Measurements from ENCODE around the gene OSBP. TPM values are rescaled to one million over a fixed set of nuclear protein-coding genes. Genes with fewer than 3 reads are reported as not detected.
A peak's percentile ranks its signal among the peaks of the same experiment; 100 is the strongest.

OSBP gene
- total RNA-seq, 1 donor from 2014 or later, result 38.0 TPM

- H3K9me3 Mint-ChIP-seq, result no peaks in the 10 kb centered on the region
- intact Hi-C loops (cut with micrococcal nuclease), result loop anchor here (1.0 to 5.0 kb wide), 6 partner anchors 53 to 1546 kb away; partner anchors contain the start of genes PATL1, STX3, VPS37C and ZFP91
- ChIA-PET POLR2A (interaction anchor here (0.7 to 4.6 kb wide), 15 partner anchors 12 to 1043 kb away, joined by 3 to 76 read pairs (median 5); partner anchors contain the start of genes PATL1 and STX3), CTCF (interaction anchor here (1.6 kb wide), 1 partner anchor 79 kb away, joined by 6 read pairs; no protein-coding TSS in a partner anchor)
- peak overlapping the region; percentile 88 for H3K27ac Mint-ChIP-seq
- DNase-seq (no peak), ATAC-seq (ENCODE audit: low read depth) (no peak)
- peaks cover 43% of the 10 kb centered on the region for H3K4me1 Mint-ChIP-seq
- H3K36me3 Mint-ChIP-seq (ENCODE audit: low read depth), result peaks cover 19% of the 10 kb centered on the region
- no peaks in the 10 kb centered on the region for H3K27me3 Mint-ChIP-seq
- peak overlapping the region; percentile 96 for H3K4me3 Mint-ChIP-seq
- TF ChIP-seq, protein P1, sequence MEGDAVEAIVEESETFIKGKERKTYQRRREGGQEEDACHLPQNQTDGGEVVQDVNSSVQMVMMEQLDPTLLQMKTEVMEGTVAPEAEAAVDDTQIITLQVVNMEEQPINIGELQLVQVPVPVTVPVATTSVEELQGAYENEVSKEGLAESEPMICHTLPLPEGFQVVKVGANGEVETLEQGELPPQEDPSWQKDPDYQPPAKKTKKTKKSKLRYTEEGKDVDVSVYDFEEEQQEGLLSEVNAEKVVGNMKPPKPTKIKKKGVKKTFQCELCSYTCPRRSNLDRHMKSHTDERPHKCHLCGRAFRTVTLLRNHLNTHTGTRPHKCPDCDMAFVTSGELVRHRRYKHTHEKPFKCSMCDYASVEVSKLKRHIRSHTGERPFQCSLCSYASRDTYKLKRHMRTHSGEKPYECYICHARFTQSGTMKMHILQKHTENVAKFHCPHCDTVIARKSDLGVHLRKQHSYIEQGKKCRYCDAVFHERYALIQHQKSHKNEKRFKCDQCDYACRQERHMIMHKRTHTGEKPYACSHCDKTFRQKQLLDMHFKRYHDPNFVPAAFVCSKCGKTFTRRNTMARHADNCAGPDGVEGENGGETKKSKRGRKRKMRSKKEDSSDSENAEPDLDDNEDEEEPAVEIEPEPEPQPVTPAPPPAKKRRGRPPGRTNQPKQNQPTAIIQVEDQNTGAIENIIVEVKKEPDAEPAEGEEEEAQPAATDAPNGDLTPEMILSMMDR (IDR thresholded peaks at IDR 0.05), result no peak
Measured at GRCh38 chr11:59616396-59616982, 915 bp upstream of the OSBP start.

DNA sequence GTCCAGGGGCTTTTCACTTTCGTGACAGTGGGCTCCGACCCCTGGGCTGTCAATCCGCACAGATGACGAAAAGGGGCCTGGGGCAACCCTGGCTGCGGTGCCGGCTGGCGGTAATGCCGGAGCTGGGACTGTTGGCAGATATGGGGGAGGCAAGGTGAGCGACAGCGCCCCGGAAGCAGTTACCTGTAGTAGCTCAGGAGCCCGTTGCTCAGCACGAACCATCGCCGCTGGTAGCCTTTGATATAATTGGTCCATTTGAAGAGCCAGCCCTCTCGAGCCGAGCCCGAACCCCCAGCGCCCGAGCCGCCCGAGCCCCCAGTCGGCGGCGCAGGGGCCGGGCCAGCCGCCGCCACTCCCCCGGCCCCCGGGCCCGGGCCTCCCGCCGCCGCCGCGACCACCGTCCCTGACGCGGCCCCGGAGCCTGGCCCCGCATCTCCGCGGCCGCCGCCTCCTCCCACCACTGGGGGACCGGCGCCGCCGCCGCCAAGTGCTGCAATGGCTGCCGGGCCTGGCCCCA, 396 bp downstream of the OSBP start:
- intact Hi-C loops (cut with micrococcal nuclease), result loop anchor here (1.0 to 5.0 kb wide), 8 partner anchors 49 to 1547 kb away; partner anchors contain the start of genes MRPL16 and VPS37C
- POLR2A ChIA-PET, result interaction anchor here (0.9 to 4.6 kb wide), 11 partner anchors 17 to 1814 kb away, joined by 3 to 76 read pairs (median 7); partner anchors contain the start of gene PATL1

DNA sequence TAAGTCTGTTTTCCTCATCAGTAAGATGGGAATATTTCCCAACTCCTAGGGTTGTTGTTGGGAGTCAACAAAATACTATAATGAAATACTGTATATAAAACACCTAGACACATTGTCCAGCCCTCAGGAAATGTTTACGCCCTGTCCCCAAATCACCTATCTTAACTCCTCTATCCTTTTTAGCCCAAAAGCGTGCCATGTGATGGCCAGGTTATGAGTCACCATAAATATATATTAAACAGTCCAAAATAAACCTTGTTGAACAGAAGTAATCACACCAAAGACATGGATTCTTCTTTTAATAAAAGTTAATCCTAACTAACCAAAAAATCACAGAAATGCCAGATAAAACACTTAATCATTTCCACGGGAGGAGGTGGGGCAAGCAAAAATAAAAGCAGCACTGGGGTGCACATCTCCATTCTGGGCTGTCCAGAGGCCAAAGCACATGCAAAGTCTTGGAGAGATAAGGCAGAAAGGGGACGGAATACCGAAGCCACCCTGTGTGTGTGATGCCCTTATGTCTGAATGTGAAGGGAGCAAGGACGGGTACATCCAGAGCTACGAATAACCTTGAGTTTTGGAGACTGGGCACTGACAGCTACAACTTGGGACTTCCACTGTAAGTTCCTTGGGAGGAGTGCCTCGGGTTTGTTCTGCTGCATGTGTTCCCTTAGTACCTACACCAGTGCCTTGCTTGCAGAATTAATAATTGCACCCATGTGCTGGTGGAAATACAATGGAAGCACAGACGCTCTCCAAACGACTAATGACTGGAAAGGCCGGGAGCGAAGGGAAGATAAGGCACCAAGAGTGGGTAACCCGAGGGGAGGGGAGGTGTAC, 1.1 kb downstream of the OSBP start:
- TF ChIP-seq, protein P1 (IDR thresholded peaks at IDR 0.05), result no peak
- Mint-ChIP-seq H3K27ac (peak overlapping the region; percentile 89), H3K9me3 (no peaks in the 10 kb centered on the region), H3K36me3 (ENCODE audit: low read depth) (peaks cover 32% of the 10 kb centered on the region), H3K4me1 (peaks cover 46% of the 10 kb centered on the region), H3K4me3 (peak overlapping the region; percentile 96), H3K27me3 (no peaks in the 10 kb centered on the region)
- DNase-seq (no peak), ATAC-seq (ENCODE audit: low read depth) (no peak)
- ChIA-PET POLR2A (interaction anchor here (1.4 to 4.6 kb wide), 6 partner anchors 17 to 1037 kb away, joined by 3 to 76 read pairs (median 16); partner anchors contain the start of gene PATL1), CTCF (no interaction called here)
- intact Hi-C loops (cut with micrococcal nuclease), result loop anchor here (1.0 to 5.0 kb wide), 8 partner anchors 48 to 1548 kb away; partner anchors contain the start of genes MRPL16 and VPS37C

More for the DNA sequence above, 396 bp downstream of the OSBP start:
- ATAC-seq (ENCODE audit: low read depth) (no peak), DNase-seq (no peak)
- H3K27ac Mint-ChIP-seq, result peak overlapping the region; percentile 89
- H3K4me3 Mint-ChIP-seq, result peak overlapping the region; percentile 96
- H3K9me3 Mint-ChIP-seq, result no peaks in the 10 kb centered on the region
- H3K36me3 Mint-ChIP-seq (ENCODE audit: low read depth), result peaks cover 25% of the 10 kb centered on the region
- no peaks in the 10 kb centered on the region for H3K27me3 Mint-ChIP-seq
- peaks cover 46% of the 10 kb centered on the region for H3K4me1 Mint-ChIP-seq
- CTCF ChIA-PET, result interaction anchor here (1.6 kb wide), 1 partner anchor 78 kb away, joined by 6 read pairs; no protein-coding TSS in a partner anchor
- TF ChIP-seq, protein P1 (IDR thresholded peaks at IDR 0.05), result no peak

DNA sequence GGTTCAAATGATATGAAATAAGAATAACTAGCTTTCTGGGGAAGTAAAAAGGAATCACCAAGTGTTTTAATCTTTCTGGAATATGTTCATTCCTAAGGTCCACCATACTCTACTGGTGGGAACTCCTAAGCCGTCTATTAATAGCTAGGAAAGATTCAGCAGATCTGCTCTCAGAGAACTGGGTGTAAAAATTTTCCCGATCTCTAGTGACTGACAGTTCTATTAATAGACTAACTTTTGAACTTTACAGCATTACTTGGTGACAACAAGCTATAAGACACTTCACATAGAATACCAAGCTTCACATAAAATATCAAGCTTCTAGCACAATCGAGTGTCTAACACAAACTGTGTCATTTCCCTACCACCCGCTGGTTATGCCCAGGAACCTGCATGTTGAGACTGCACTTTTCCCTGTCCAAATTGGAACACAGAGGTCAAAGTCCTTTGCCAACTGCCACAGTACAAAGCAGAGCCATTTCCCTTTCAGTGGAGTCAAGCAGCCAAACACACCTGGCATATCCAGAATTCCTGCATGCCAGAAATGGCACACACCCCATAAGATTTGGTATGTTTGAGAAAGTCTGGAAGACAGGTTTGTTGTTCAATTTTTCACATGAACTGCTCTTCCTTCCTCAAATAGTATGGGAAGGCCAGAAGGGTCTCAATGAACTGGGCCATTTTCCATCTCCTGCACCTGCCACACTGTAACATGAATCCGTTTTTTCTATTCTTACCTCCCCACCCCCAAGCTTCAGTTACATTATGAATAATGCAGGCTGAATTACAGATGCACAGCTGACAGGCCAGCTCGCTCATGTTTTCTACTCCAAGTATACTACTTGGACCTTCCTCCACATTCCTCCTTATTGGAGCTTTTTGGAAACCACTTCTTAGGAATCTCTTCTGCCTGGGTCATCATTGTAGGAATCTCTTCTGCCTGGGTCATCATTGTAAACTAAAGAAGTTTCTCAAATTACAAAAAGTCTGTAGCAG, 3.7 kb downstream of the OSBP start:
- TF ChIP-seq, protein P1 (IDR thresholded peaks at IDR 0.05), result no peak
- ChIA-PET CTCF (interaction anchor here (0.5 to 0.9 kb wide), 2 partner anchors 22 to 24 kb away, joined by 3 to 5 read pairs; no protein-coding TSS in a partner anchor), POLR2A (interaction anchor here (1.6 kb wide), 1 partner anchor 57 kb away, joined by 5 read pairs; the partner anchor contains the start of gene PATL1)
- intact Hi-C loops (cut with micrococcal nuclease), result no loop called here
- ATAC-seq (ENCODE audit: low read depth) (no peak), DNase-seq (no peak)
- Mint-ChIP-seq H3K4me1 (peaks cover 46% of the 10 kb centered on the region), H3K4me3 (no peak overlapping the region), H3K27ac (no peak overlapping the region), H3K9me3 (no peaks in the 10 kb centered on the region), H3K36me3 (ENCODE audit: low read depth) (peaks cover 58% of the 10 kb centered on the region), H3K27me3 (no peaks in the 10 kb centered on the region)
